Muscle of arm (tissue), 14 donors: Measurements from ENCODE around the gene PTPRJ. TPM values are rescaled to one million over a fixed set of nuclear protein-coding genes. Genes with fewer than 3 reads are reported as not detected.
"Not testable (repeated sequence)": the region's sequence is repeated elsewhere in the genome, so short reads cannot be mapped to it uniquely, and the experiment has no call there.

ENCODE experiments used
- DNase-seq: peaks from one replicate; pipeline ENCODE4 v3.0.0-alpha.2; 2013
- long read RNA-seq, 11 donors: transcript quantifications; one replicate each; lab custom pipeline, GENCODE V29; 2026
- polyA plus RNA-seq, 12 donors: library from polyadenylated mRNA; unstranded; fragments of 120-200 nt; gene quantifications; one replicate each; pipeline ENCODE4 v1.2.1, GENCODE V29; 2013; ENCODE audit not compliant: insufficient read length in 12 of 12

Gene PTPRJ
- polyA plus RNA-seq, result 1 to 10 TPM in 11 of 12 donors, not detected in 1; 2.1 to 8.6 (median 3.5) TPM
- long read RNA-seq, donor 1, partial matches to known transcripts, result 5 of 5 reads
- long read RNA-seq, donor 1, other reads (novel, unspliced or antisense), result 0 of 5 reads
- long read RNA-seq, donor 2, result 0 reads
- long read RNA-seq, donor 3, result 0 reads
- long read RNA-seq, donor 4, result 0 reads
- long read RNA-seq, donor 5, result 0 reads
- long read RNA-seq, donor 6, result 0 reads
- long read RNA-seq, donor 7, result 0 reads
- long read RNA-seq, donor 8, result 0 reads
- long read RNA-seq, donor 9, result 0 reads
- long read RNA-seq, donor 10, result 0 reads
- long read RNA-seq, donor 11, result 0 reads

GRCh38 chr11:47980088-47980906, at the start of gene PTPRJ:
Gene PTPRJ, plus strand, starts transcription at chr11:47980559. Its CDS starts 354 bp downstream, at chr11:47980913.
- no peak for DNase-seq

DNA sequence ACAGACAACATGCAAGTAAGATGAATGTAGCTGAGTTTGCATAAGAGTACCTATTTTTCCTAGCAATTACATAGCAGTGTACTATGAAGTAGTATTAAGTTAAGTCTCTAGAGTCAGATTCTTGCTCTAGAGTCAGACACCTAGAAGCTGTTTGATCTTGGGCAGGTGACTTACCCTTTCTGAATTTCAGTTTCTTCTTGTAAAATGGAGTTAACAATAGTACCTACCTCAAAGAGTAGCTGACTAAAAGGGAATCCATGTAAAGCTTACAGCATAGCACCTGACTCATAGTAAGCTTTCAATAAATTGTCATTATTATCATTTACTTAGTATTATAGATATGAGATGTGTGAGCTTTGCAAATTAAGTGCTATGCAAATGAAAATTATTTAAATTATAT, 47.8 kb upstream of the PTPRJ start:
- DNase-seq, result no peak

DNA sequence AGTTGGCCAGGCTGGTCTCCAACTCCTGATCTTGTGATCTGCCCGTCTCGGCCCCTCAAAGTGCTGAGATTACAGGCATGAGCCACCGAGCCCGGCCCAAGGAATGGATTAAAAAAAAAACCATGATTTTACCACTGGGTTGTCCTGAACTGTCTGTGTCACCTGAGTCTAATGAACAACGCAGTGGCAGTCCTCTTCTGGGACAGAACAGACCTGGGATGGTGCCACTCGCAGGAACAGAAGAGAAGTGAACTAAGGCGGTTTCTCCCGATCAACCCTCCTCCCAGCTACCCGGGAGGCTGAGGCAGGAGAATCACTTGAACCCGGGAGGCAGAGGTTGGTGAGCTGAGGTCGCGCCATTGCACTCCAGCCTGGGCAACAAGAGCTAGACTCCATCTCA, 46.6 kb upstream of the PTPRJ start:
- not testable (repeated sequence) for DNase-seq

DNA sequence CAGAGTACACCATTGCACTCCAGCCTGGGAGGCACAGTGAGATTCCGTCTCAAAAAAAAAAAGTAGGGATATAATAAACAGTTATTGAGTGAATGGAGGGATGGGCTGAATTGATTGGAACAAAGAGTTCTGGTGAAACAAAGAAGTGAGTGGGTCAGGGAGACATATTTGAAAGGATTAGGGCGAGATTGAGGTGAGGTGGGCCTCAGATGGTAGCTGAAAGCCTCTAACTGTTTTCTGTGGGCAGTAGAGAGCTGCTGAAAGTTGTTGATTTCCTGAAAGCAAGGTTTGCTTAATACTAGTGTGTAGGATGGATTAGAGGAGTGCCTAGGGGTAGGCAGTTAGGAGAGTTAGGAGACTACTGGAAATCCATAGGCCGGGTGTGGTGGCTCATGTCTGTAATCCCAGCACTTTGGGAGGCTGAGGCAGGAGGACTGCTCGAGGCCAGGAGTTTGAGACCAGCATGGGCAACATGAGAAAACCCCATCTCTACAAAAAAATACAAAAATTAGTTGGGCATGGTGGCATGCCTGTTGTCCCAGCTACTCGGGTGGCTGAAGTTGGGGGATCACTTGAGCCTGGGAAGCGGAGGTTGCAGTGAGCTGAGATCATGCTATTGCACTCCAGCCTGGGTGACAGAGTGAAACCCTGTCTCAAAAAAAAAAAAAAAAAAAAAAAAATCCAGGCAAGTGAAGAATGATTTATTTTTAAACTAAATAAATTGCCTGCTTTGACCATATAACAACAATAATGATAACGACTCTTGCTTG, 41.4 kb upstream of the PTPRJ start:
- no peak for DNase-seq

GRCh38 chr11:47940904-47941649, 39.3 kb upstream of the PTPRJ start:
- DNase-seq, result no peak

DNA sequence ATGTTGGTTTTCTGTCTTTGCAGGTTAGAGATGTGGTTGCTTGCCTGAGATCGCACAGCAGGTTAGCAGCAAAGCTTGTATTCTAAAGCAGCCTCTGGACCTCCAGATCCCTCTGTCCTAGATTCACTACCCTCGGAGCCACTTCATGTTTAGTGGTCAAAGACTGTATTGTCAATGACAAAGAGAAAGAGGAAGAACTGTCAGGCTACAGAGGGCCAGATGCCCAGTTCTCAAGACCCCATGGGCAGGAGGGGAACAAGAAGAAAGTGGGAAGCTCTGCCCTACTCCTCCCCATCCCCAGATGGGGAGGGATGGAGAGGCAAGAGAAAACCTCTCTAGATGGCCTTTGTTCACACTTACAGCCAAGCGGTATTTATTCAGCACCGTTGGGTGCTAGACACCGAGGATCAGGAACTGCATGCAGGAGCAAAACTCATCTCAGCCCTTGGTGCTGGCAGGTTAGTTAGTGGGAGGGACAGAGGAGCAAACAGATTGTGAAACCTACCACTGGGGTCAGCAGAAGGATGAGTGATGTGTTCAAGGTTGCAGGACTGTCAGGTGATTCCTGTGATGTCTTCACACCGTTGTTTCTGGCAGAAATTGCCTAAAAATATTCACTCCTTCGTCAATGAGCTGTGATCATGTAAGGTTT, 38.3 kb upstream of the PTPRJ start:
- DNase-seq, result no peak

DNA sequence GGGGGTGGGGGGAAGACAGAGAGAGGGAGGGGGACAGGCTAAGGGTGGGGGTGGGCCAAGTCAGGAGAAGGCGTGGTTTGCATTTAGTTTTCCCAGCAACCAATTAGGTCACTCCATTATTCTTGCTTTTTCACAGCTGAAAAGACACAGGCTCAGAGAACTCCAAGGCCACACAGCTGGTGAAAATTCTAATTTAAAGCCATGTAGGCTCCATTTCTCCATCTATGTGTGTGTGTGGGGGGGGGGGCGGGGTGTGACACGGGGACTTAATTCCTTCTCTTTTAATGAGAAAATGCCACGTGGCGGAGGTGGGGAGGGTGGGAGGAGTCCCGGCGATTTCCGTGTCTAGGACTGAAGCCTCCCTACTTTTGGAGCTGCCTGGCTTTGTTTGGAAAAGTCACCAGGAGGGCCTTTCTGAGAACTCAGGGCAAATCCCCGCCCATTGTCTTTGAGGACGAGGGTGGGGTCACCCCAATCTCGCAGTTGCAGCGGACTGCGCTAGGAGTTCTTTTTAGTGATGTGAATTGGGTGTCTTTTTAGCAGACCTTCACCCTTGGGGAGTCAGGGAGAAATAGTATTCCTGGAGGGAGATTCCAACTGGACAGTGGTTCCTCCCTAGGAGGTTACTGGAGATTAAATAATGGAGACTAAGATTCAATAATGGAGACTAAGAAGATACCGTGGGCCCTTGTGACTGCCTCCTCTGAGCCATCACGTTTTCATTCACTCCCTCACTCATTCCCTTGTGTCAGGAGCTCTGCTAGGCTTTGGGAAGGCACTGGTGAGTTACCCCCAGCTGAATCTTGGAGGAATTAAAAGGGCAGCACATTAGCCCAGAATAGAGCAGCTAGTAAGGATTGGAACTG, 36.4 kb upstream of the PTPRJ start:
- no peak for DNase-seq

DNA sequence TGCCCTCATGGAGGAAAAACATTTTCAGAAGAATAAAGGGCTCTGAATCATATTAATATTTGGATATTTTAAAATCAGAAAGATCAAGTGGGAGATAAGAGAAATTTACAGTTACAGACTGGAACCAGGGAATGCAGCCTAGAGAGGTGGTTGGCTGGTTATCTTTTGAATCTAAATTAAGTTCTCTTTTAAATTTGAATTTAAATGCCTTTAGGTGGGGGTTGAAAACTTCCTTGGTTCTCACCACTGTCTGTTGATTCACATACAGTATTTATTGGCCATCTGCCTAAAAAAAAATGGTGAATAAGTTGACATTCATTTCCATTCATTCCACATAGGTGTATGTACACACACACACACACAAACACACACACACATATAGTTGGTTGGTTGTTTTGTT, 35.7 kb upstream of the PTPRJ start:
- DNase-seq, result no peak

DNA sequence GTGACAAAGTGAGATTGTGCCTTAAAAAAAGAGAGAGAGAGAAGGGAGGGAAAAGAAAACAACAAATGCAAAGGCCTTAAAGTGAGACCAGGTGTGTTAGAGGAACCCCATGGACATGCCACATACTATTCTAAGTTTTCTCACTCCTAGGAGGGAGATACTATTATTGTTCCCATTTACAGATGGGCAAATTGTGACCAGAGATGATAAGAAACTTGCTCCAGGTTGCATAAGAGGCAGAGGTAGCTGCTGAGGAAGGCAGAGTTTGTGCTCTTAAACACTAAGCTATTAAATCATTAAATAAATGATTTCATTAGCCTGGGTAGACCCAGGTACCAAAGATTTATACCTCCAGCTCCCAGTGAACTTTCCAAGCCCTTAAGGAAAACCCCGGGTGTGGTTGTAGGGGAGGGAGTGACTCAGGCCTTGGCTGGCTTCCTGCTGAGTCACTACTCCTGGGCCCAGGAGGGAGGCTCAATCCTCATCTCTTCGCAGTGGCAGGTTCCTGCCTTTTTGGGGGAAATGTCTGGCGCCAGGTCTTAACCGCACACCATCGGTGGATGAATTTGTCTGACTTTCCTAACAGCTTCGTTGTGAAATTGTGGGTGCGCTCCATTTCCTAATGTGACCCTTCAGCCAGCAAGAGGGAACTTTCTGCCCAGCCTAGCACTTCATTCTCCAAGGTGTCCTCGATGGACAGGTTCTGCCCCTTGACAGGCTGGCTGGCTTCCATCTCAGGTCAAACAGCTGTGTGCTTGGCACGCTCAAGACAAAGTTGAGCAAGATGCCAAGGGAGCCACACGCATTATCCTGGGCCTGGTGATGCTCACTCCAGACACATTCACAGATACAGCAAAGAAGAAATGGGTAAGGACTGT, 33.4 kb upstream of the PTPRJ start:
- DNase-seq, result no peak

DNA sequence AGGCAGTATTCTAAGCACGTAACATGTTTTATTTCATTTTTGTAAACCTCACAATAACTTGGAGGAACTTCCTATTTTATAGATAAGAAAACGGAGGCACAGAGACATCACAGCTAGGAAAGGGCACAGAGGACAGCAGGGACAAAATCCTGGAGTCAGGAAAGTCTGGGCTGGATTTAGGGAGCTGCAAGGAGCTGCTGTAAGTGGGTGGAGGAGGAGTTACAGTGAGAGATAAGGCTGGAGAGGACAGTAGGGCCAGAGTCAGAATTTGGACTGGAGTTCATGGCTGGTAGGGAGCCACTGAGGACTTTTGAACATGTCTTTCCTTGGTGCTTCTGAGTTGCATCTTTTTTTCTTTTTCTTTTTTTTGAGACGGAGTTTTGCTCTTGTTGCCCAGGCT, 32.2 kb upstream of the PTPRJ start:
- no peak for DNase-seq

DNA sequence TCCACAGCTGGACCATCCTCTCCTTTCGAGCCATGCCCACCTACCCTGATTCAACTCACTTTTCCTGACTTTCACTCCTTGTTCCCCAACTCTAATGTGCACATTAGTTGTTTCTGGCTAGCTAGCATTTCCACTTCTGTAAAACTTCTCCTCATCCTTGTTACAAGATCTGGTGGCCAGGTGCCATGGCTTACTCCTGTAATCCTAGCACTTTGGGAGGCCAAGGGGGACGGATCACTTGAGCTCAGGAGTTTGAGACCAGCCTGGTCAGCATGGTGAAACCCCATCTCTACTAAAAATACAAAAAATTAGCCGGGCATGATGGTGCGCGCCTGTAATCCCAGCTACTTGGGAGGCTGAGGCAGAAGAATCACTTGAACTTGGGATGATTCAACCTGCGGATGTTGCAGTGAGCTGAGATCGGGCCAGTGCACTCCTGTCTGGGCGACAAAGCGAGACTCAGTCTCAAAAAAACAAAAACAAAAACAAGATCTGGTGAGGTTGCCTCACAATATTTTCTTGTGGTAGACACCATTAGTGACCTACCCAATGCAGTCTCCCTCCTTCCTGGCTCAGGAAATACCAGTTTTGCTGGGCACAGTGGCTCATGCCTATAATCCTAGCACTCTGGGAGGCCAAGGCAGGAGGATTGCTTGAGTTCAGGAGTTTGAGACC, 31.2 kb upstream of the PTPRJ start:
- not testable (repeated sequence) for DNase-seq

- DNase-seq, result no peak
Observed at GRCh38 chr11:47950396-47950795, 30.0 kb upstream of the PTPRJ start.

DNA sequence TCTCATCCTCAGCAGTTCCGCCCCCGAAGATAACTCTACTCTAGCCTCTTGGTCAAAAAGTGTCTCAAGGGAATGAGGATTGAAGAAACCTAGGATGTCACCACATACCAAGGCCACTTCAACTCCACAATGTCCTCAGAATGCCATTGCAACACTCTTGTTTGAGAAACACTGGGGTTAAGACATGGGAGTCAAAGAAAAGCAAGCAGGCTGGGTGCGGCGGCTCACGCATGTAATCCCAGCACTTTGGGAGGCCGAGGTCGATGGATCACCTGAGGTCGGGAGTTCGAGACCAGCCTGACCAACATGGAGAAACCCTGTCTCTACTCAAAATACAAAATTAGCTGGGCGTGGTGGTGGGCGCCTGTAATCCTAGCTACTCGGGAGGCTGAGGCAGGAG, 28.9 kb upstream of the PTPRJ start:
- DNase-seq, result not testable (repeated sequence)

DNA sequence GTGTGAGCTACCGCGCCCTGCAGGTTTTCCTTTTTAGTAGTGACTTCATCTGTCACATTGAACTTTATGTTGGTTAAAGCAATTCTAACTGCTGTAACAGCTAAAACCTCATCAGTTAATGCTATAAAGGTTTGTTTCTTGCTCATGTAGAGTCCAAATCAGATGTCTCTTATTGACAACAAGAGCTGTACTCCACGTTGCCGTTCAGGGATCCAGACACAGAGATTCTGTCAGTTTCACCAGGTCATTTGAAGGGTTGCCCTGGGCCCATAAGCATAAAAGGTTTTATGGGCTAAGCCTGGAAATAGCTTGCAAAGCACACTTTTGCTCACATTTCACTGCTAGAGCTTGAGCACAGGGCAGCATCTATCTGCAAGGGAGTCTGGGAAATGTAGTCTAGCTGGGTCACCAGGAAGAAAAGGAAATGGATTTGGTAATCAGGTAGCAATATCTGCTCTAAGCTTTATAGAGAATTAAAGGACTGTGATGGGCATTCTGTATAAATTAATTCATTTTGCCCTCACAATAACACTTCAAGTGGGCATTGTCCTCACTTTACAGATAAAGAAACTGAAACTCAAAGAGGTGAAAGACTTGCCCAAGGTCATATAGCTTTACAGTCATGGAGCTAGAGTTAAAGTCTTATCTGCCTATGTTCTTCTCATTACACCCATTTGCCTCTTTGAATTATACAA, 25.2 kb upstream of the PTPRJ start:
- DNase-seq, result no peak

GRCh38 chr11:47960015-47960414, 20.3 kb upstream of the PTPRJ start:
- no peak for DNase-seq

- no peak for DNase-seq
Observed at GRCh38 chr11:47961383-47961782, 19.0 kb upstream of the PTPRJ start.

DNA sequence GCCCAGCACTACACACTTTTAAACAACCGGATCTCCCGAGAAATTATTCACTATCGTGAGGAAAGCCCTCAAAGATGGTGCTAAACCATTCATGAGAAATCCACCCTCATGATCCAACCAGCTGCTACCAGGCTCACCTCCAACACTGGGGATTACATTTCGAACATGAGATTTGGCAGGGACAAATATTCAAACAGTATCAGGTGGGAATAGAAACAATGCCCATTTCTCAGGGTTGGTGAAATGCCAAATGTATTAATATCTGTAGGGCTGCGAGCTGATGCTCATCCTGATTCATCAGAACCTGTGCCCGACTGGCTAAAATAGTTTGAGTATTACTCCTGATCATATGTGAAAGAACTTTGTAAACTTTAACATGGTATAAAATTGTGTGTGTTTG, 15.8 kb upstream of the PTPRJ start:
- DNase-seq, result no peak
